Measurements from ENCODE around the gene CHRNA9. TPM values are rescaled to one million over a fixed set of nuclear protein-coding genes. Genes with fewer than 3 reads are reported as not detected.
A peak's percentile ranks its signal among the peaks of the same experiment; 100 is the strongest.
"Not testable (repeated sequence)": the region's sequence is repeated elsewhere in the genome, so short reads cannot be mapped to it uniquely, and the experiment has no call there.

Gene CHRNA9
- polyA plus RNA-seq, 1 donor (not counting 4 experiments of a cell fraction or from before 2014, with no cell fraction given): 0.03 TPM

- dilution Hi-C loops (cut with MboI; ENCODE audit: extremely low pct_ligation_motif_present, low sequenced_read_pairs): no loop called here
- H3K79me2 ChIP-seq (ENCODE audit: control insufficient read depth, insufficient read depth, low read length): no peaks in the 10 kb centered on the region
- H3K36me3 ChIP-seq (ENCODE audit: control insufficient read depth in 2 of 2, extremely low read depth in 1 of 2, insufficient read depth in 2 of 2, low read length in 2 of 2): no peaks in the 10 kb centered on the region
- no peaks in the 10 kb centered on the region for H3K9me1 ChIP-seq (ENCODE audit: control insufficient read depth, extremely low read depth, insufficient read depth, low read length)
- H4K20me1 ChIP-seq (ENCODE audit: control insufficient read depth, extremely low read depth, insufficient read depth, low read length): no peaks in the 10 kb centered on the region
- FAIRE-seq: no peak
- H3K9ac ChIP-seq (ENCODE audit: control insufficient read depth, extremely low read depth, insufficient read depth, low read length): no peak overlapping the region
- H3K27ac ChIP-seq (ENCODE audit: control insufficient read depth, insufficient read depth, low read length): no peak overlapping the region
- H3K4me2 ChIP-seq (ENCODE audit: control insufficient read depth, extremely low read depth, insufficient read depth, low read depth, low read length): no peak overlapping the region
- H3K4me3 ChIP-seq (ENCODE audit: control insufficient read depth in 2 of 3, extremely low read depth in 1 of 3, insufficient read depth in 2 of 3, low read depth in 1 of 3, low read length in 3 of 3): no peak overlapping the region
- H2AFZ ChIP-seq (ENCODE audit: control insufficient read depth, low read length): no peak overlapping the region
- no peak for DNase-seq (ENCODE audit: low read depth, low spot score)
- no peak for TF ChIP-seq EZH2 (IDR thresholded peaks at IDR 0.05; ENCODE audit: low read length)
- TF ChIP-seq CTCF (optimal IDR thresholded peaks at IDR 0.05 in 1 of 3, IDR thresholded peaks at IDR 0.05 in 1 of 3, conservative IDR thresholded peaks at IDR 0.05 in 1 of 3; ENCODE audit: extremely low read depth in 1 of 3, insufficient read depth in 2 of 3, low read length in 3 of 3): no peak
- no peaks in the 10 kb centered on the region for H3K9me3 ChIP-seq (ENCODE audit: control insufficient read depth, low read depth, low read length)
- H3K4me1 ChIP-seq (ENCODE audit: control insufficient read depth, extremely low read depth, insufficient read depth, low read length): peaks cover 39% of the 10 kb centered on the region
- H3K27me3 ChIP-seq (ENCODE audit: control insufficient read depth, extremely low read depth, insufficient read depth, low read length): no peaks in the 10 kb centered on the region
Observed at GRCh38 chr4:40288566-40288965, 46.6 kb upstream of the CHRNA9 start.

DNA sequence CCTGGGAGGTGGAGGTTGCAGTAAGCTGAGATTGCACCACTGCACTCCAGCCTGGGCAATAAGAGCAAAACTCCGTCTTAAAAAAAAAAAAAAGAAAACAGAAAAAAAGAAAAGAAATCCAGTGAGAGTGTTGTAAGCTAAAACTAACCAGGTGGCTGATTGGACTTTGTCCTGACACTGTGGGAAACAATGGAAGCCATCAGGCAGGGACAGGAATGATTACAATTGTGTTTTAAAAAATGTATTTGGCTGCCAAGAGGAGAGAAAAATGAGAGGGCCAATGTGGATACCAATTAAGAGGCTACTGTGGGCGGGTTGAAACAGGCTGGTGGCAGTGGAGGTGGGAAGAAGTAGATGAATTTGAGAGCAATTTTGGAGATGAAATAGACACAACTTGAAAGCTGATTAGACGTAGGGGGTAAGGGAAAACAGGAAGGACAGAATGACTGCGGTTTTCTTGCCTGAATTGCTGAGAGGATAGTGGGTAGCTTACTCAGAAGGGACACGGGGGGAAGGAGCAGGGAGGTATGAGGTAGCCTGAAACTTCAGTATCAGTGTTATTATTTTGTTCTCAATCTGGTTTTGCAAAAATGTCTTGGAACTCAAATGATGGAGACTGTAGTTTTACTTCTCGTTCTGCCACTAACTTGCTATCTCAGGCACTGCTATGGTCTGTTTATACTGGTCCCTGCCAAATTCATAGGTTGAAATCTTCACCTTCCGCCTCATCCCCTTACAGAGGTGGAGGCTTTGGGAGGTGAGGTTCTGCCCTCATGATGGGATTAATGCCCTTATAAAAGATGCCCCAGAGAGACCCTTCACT is 45.6 kb upstream of the CHRNA9 start:
- no peaks in the 10 kb centered on the region for H3K36me3 ChIP-seq (ENCODE audit: control insufficient read depth in 2 of 2, extremely low read depth in 1 of 2, insufficient read depth in 2 of 2, low read length in 2 of 2)
- no peaks in the 10 kb centered on the region for H3K27me3 ChIP-seq (ENCODE audit: control insufficient read depth, extremely low read depth, insufficient read depth, low read length)
- peak overlapping the region; percentile 58 for H3K4me2 ChIP-seq (ENCODE audit: control insufficient read depth, extremely low read depth, insufficient read depth, low read depth, low read length)
- FAIRE-seq (peak; percentile 17), DNase-seq (ENCODE audit: low read depth, low spot score) (no peak)
- no peaks in the 10 kb centered on the region for H3K9me1 ChIP-seq (ENCODE audit: control insufficient read depth, extremely low read depth, insufficient read depth, low read length)
- no peaks in the 10 kb centered on the region for H4K20me1 ChIP-seq (ENCODE audit: control insufficient read depth, extremely low read depth, insufficient read depth, low read length)
- peak overlapping the region; percentile 67 for H3K27ac ChIP-seq (ENCODE audit: control insufficient read depth, insufficient read depth, low read length)
- TF ChIP-seq EZH2 (IDR thresholded peaks at IDR 0.05; ENCODE audit: low read length) (no peak), CTCF (optimal IDR thresholded peaks at IDR 0.05 in 1 of 3, IDR thresholded peaks at IDR 0.05 in 1 of 3, conservative IDR thresholded peaks at IDR 0.05 in 1 of 3; ENCODE audit: extremely low read depth in 1 of 3, insufficient read depth in 2 of 3, low read length in 3 of 3) (no peak)
- no peaks in the 10 kb centered on the region for H3K79me2 ChIP-seq (ENCODE audit: control insufficient read depth, insufficient read depth, low read length)
- peak overlapping the region; percentile 33 for H3K9ac ChIP-seq (ENCODE audit: control insufficient read depth, extremely low read depth, insufficient read depth, low read length)
- dilution Hi-C loops (cut with MboI; ENCODE audit: extremely low pct_ligation_motif_present, low sequenced_read_pairs): no loop called here
- peak overlapping the region; percentile 6 for H2AFZ ChIP-seq (ENCODE audit: control insufficient read depth, low read length)
- no peaks in the 10 kb centered on the region for H3K9me3 ChIP-seq (ENCODE audit: control insufficient read depth, low read depth, low read length)
- H3K4me3 ChIP-seq (ENCODE audit: control insufficient read depth in 2 of 3, extremely low read depth in 1 of 3, insufficient read depth in 2 of 3, low read depth in 1 of 3, low read length in 3 of 3): no peak overlapping the region
- peaks cover 34% of the 10 kb centered on the region for H3K4me1 ChIP-seq (ENCODE audit: control insufficient read depth, extremely low read depth, insufficient read depth, low read length)

DNA sequence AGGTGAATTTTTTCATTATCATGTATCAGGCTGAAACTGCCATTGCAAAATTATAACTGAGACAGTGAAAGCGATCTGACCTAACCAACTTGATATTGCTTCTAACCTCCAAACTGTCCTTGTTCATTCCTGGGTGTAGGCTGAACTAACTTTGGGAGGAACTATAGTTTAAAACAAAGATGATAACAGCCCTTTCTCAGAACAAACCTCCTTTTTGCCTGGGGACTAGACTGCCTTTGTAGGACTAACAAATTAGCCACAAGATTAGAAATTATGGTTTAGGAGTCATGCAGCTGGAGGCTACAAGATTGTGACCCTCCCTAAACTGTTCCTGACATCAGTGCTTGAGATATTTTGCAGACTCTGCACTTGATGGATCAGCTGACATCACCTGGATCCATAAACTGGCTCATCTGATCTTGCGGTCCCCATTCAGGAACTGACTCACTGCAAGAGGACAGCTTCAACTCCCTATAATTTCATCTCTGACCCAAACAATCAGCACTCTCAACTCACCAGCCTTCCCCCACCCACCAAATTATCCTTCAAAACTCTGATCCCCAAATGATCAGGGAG is 44.4 kb upstream of the CHRNA9 start:
- H3K9me1 ChIP-seq (ENCODE audit: control insufficient read depth, extremely low read depth, insufficient read depth, low read length); H3K36me3 ChIP-seq (ENCODE audit: control insufficient read depth in 2 of 2, extremely low read depth in 1 of 2, insufficient read depth in 2 of 2, low read length in 2 of 2); H3K9me3 ChIP-seq (ENCODE audit: control insufficient read depth, low read depth, low read length); H3K27me3 ChIP-seq (ENCODE audit: control insufficient read depth, extremely low read depth, insufficient read depth, low read length); H4K20me1 ChIP-seq (ENCODE audit: control insufficient read depth, extremely low read depth, insufficient read depth, low read length); FAIRE-seq; H3K79me2 ChIP-seq (ENCODE audit: control insufficient read depth, insufficient read depth, low read length); dilution Hi-C loops (cut with MboI; ENCODE audit: extremely low pct_ligation_motif_present, low sequenced_read_pairs); H3K4me3 ChIP-seq (ENCODE audit: control insufficient read depth in 2 of 3, extremely low read depth in 1 of 3, insufficient read depth in 2 of 3, low read depth in 1 of 3, low read length in 3 of 3); H2AFZ ChIP-seq (ENCODE audit: control insufficient read depth, low read length): not testable (repeated sequence)
- H3K9ac ChIP-seq (ENCODE audit: control insufficient read depth, extremely low read depth, insufficient read depth, low read length): peak overlapping the region; percentile 33
- peak; percentile 95 for DNase-seq (ENCODE audit: low read depth, low spot score)
- H3K4me2 ChIP-seq (ENCODE audit: control insufficient read depth, extremely low read depth, insufficient read depth, low read depth, low read length): peak overlapping the region; percentile 17
- H3K4me1 ChIP-seq (ENCODE audit: control insufficient read depth, extremely low read depth, insufficient read depth, low read length): peaks cover 34% of the 10 kb centered on the region
- peak overlapping the region; percentile 67 for H3K27ac ChIP-seq (ENCODE audit: control insufficient read depth, insufficient read depth, low read length)

Data from keratinocyte (primary cell).